Cardiac fibroblast (primary cell): Measurements from ENCODE around the gene CNIH3.
"Not testable (repeated sequence)": the region's sequence is repeated elsewhere in the genome, so short reads cannot be mapped to it uniquely, and the experiment has no call there.

Experiments
- DNase-seq, 2 donors: peaks; one replicate each; pipeline versions ENCODE4 v3.0.0 to v3.0.0-alpha.2; 2010; ENCODE audit warnings: low read depth in 2 of 2
- H3K4me3 ChIP-seq, 2 donors: replicated peaks in 1 of 2; 1 replicate in 1 of 2; 2 replicates in 1 of 2; pipeline ENCODE4 v1.5.1; 2011; ENCODE audit warnings: low read depth in 2 of 2, low read length in 2 of 2, mild to moderate bottlenecking in 2 of 2, moderate library complexity in 1 of 2
- TF ChIP-seq, protein P1 (sequence below): IDR thresholded peaks from one replicate; pipeline ENCODE4 v1.5.1; 2011; ENCODE audit warnings: low read depth, mild to moderate bottlenecking, low read length, inconsistent platforms

CNIH3 gene

DNA sequence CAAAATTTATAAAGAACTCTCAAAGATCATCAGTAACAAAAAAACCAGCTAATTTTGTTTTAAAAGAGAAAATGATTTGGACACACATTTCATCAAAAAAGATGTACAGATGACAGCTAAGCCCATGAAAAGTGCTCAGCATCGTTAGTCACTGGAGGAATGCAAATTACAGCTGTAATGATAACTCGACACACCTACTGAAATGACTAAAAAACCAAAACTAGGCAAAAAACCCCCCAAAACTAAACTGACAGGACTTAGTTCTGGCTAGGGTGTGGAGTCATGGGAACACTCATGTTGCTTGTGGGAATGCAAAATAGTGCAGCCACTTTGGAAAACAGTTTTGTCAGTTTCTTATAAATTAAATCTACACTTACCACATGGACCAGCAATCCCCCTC lies 59.5 kb downstream of the CNIH3 start:
- DNase-seq, result no peak
- TF ChIP-seq, protein P1, sequence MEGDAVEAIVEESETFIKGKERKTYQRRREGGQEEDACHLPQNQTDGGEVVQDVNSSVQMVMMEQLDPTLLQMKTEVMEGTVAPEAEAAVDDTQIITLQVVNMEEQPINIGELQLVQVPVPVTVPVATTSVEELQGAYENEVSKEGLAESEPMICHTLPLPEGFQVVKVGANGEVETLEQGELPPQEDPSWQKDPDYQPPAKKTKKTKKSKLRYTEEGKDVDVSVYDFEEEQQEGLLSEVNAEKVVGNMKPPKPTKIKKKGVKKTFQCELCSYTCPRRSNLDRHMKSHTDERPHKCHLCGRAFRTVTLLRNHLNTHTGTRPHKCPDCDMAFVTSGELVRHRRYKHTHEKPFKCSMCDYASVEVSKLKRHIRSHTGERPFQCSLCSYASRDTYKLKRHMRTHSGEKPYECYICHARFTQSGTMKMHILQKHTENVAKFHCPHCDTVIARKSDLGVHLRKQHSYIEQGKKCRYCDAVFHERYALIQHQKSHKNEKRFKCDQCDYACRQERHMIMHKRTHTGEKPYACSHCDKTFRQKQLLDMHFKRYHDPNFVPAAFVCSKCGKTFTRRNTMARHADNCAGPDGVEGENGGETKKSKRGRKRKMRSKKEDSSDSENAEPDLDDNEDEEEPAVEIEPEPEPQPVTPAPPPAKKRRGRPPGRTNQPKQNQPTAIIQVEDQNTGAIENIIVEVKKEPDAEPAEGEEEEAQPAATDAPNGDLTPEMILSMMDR, result no peak
- H3K4me3 ChIP-seq, result no peak overlapping the region

DNA sequence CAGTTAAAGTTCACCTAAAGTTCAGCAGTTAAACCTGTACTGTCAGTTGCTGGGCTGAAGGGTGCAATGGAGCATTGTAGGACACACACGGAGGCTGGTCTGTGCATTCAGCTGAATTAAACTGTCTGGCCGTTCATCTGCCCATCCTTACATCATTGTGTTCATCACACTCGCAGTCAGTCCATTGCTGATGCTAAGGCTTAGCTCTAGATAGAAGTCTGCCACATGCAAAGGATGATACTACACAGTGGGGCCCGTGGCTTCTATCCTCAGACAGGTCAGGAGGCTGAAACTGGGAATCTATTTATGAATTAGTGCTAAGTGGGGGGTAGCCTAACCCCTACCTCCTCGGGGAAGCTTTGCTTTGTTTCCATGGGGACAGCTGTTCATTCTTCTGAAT lies 60.4 kb downstream of the CNIH3 start:
- no peak overlapping the region for H3K4me3 ChIP-seq
- no peak for DNase-seq
- TF ChIP-seq, protein P1, result no peak

DNA sequence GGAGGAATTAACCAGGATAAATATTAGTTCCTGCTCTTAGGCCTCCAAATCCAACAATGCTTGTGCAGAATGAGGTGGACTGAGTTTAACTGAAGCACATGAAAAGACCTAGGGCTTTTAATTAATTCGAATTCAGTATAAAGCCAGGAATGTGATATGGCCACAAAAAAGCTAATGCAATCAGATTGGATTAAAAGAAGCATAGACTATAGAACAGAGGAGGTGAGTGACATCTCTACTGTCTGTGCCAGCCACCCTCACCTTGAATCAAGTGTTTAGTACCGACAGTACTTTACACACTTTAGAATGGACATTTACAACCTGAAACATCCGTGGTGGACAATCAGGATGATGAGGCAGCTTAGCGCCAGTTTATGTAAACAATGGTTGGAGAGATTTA lies 62.1 kb downstream of the CNIH3 start:
- TF ChIP-seq, protein P1, result no peak
- DNase-seq, result no peak

DNA sequence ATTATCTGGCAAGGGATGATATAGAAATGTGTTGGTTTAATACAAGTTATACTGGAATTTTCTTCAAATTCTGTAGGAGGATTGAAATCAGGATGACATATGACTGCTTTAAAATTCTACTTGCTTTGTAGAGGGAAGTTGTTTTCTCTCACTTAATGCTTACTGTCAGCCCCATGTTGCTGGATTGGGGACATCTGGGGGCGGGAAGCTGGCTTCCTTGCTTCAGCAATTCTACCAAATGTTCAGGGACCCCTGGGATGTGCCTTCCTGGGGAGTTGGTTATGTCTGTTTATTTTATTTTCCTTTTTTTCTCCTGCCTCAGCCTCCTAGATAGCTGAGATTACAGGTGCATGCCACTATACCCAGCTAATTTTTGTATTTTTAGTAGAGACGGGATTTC lies 63.5 kb downstream of the CNIH3 start:
- TF ChIP-seq, protein P1, result no peak
- H3K4me3 ChIP-seq, result no peak overlapping the region
- DNase-seq, result no peak

More for the DNA sequence above, 62.1 kb downstream of the CNIH3 start:
- H3K4me3 ChIP-seq, result no peak overlapping the region

DNA sequence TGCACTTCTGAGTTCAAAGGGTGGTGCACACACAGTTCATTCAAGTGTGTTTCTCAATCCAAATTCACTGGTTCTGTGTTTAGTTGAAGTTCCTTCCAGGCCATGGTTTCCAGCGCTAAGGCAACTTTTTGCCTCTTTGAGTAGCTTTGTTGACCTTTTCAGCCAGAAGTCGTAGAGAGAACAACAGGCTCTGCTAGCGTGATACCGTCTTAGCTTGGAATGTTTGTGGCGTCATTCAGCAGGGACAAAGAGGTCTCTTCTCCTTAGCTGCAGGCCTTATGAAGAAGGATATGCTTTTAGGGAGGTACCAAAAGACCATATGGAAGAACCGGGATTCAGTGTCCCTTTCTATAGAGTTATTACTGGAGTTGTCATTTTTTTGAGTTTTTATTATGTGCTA lies 65.7 kb downstream of the CNIH3 start:
- DNase-seq, result no peak
- TF ChIP-seq, protein P1, result no peak
- H3K4me3 ChIP-seq, result no peak overlapping the region

DNA sequence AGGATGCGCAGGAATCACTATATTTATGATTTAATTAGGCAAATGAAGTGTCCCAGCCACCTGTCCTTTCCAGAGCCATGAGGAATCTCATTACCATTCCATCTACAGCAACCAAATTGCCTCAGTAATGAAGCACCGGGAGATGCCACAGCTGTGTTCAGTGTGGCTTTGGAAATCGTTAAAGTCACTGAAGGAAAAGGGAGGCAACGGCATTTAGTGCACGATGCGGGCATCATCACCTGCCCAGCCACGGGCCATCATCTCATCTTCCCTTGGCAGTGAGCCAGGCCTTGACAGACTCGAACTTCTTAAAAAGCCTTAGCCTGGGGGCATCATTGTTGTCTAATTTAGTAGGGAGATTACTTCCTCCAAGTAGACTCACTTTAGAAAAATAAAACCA lies 67.8 kb downstream of the CNIH3 start:
- TF ChIP-seq, protein P1, result no peak
- DNase-seq, result no peak
- H3K4me3 ChIP-seq, result no peak overlapping the region

DNA sequence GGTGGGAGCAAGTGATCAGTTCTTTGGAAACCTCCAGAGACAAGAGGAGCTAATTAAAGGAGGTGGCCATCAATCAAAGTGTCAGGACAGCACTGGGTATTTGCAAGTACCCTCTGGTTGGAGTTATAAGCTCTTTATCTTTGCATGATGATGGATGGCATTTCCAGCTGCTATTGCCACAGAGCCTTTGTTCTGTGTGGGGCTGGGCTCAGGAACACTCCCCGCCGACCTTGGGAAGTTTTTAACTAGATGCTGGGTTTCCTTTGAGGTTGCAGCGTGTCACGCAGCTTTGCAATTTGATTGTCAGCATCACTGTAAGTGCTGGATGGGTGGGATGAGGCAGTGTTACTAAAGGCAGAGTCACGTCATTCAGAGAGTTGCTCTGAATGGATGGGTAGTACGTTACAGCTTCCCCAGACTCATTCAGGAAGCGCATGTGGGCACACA lies 68.9 kb downstream of the CNIH3 start:
- H3K4me3 ChIP-seq, result no peak overlapping the region
- no peak for DNase-seq
- TF ChIP-seq, protein P1, result no peak

DNA sequence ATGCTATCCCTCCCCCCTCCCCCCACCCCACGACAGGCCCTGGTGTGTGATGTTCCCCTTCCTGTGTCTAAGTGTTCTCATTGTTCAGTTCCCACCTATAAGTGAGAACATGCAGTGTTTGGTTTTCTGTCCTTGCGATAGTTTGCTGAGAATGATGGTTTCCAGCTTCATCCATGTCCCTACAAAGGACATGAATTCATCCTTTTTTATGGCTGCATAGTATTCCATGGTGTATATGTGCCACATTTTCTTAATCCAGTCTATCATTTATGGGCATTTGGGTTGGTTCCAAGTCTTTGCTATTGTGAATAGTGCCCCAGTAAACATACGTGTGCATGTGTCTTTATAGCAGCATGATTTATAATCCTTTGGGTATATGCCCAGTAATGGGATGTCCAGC lies 70.0 kb downstream of the CNIH3 start:
- not testable (repeated sequence) for H3K4me3 ChIP-seq, DNase-seq
